Left ventricle myocardium superior (tissue), 1 donor: ENCODE results near the gene TSPAN12. TPM values are rescaled to one million over a fixed set of nuclear protein-coding genes. Genes with fewer than 3 reads are reported as not detected.
A peak's percentile ranks its signal among the peaks of the same experiment; 100 is the strongest.

Experiments
- ATAC-seq: fragments of 200-7000 bp; cut with Tn5 transposase; one replicate; pipeline ENCODE4 v1.9.1; 2020; ENCODE audit warnings: mild to moderate bottlenecking, moderate library complexity
- DNase-seq: peaks from one replicate; pipeline ENCODE4 v3.0.0-alpha.2; 2020
- intact Hi-C: fragments of 100-400 bp; cut with micrococcal nuclease; formaldehyde crosslinking; loops from one replicate; pipeline ENCODE4 v1.11.0; 2022
- total RNA-seq: library from RNA; stranded (reverse); fragmentation: NEBNext Ultra II Directional; extraction: Animal tissue kit (Norgen Biotek cat#: 25700); gene quantifications from one replicate; pipeline ENCODE4 v1.2.1, GENCODE V29; 2021
- donor health status: DM: no; HTN: yes; CAD: no; lungs with severe emphysema.

The TSPAN12 gene
- total RNA-seq, 1 donor from 2014 or later = 69.0 TPM

GRCh38 chr7:120813546-120814252 lies 44.2 kb downstream of the TSPAN12 start:
- peak; percentile 22 for ATAC-seq
- DNase-seq = no peak
- intact Hi-C loops = no loop called here

- no peak for DNase-seq
- ATAC-seq = no peak
- intact Hi-C loops = no loop called here
These were observed 44.9 kb downstream of the TSPAN12 start for GRCh38 chr7:120813089-120813488.

GRCh38 chr7:120809260-120809659 lies 48.7 kb downstream of the TSPAN12 start:
- DNase-seq (no peak), ATAC-seq (no peak)
- intact Hi-C loops = loop anchor here (5.0 to 10.0 kb wide), 2 partner anchors 46 to 133 kb away; partner anchors contain the start of gene TSPAN12

GRCh38 chr7:120807390-120807789 lies 50.6 kb downstream of the TSPAN12 start:
- intact Hi-C loops = loop anchor here (5.0 to 10.0 kb wide), 2 partner anchors 47 to 135 kb away; partner anchors contain the start of gene TSPAN12
- DNase-seq (no peak), ATAC-seq (no peak)

- DNase-seq (no peak), ATAC-seq (no peak)
- intact Hi-C loops = loop anchor here (5.0 to 10.0 kb wide), 2 partner anchors 48 to 136 kb away; partner anchors contain the start of gene TSPAN12
These were observed 51.3 kb downstream of the TSPAN12 start for GRCh38 chr7:120806669-120807068.

- intact Hi-C loops = loop anchor here (5.0 to 10.0 kb wide), 2 partner anchors 49 to 136 kb away; partner anchors contain the start of gene TSPAN12
These were observed 52.1 kb downstream of the TSPAN12 start for GRCh38 chr7:120805636-120806388.

GRCh38 chr7:120802751-120803150 lies 55.2 kb downstream of the TSPAN12 start:
- no peak for DNase-seq
- no peak for ATAC-seq
- intact Hi-C loops = loop anchor here (5.0 to 10.0 kb wide), 2 partner anchors 52 to 305 kb away; partner anchors contain the start of gene TSPAN12

More at GRCh38 chr7:120805636-120806388, 52.1 kb downstream of the TSPAN12 start:
- DNase-seq (no peak), ATAC-seq (peak; percentile 66)

GRCh38 chr7:120799813-120800475 lies 58.0 kb downstream of the TSPAN12 start:
- DNase-seq (no peak), ATAC-seq (no peak)
- intact Hi-C loops = loop anchor here (5.0 to 10.0 kb wide), 2 partner anchors 55 to 307 kb away; partner anchors contain the start of gene TSPAN12

GRCh38 chr7:120799147-120799546 lies 58.8 kb downstream of the TSPAN12 start:
- intact Hi-C loops = no loop called here
- ATAC-seq (no peak), DNase-seq (no peak)

GRCh38 chr7:120797026-120797645 lies 60.8 kb downstream of the TSPAN12 start:
- peak; percentile 51 for ATAC-seq
- intact Hi-C loops = no loop called here
- DNase-seq = no peak

- DNase-seq (no peak), ATAC-seq (peak; percentile 25)
- intact Hi-C loops = no loop called here
These were observed 63.7 kb downstream of the TSPAN12 start for GRCh38 chr7:120794106-120794729.

GRCh38 chr7:120793213-120793936 lies 64.6 kb downstream of the TSPAN12 start:
- intact Hi-C loops = no loop called here
- DNase-seq (no peak), ATAC-seq (peak; percentile 33)

- ATAC-seq (no peak), DNase-seq (no peak)
- intact Hi-C loops = no loop called here
These were observed 65.1 kb downstream of the TSPAN12 start for GRCh38 chr7:120792861-120793130.

GRCh38 chr7:120792091-120792860 lies 65.7 kb downstream of the TSPAN12 start:
- intact Hi-C loops = no loop called here
- peak; percentile 87 for ATAC-seq
- DNase-seq = peak; percentile 86

GRCh38 chr7:120785095-120785494 lies 72.8 kb downstream of the TSPAN12 start:
- ATAC-seq (no peak), DNase-seq (no peak)
- intact Hi-C loops = no loop called here

GRCh38 chr7:120783721-120784120 lies 74.2 kb downstream of the TSPAN12 start:
- intact Hi-C loops = no loop called here
- no peak for DNase-seq
- ATAC-seq = no peak

- no peak for ATAC-seq
- intact Hi-C loops = no loop called here
- DNase-seq = no peak
These were observed 74.7 kb downstream of the TSPAN12 start for GRCh38 chr7:120783273-120783672.
